ENCODE measurements around the gene TRIM45.

- TF ChIP-seq SUZ12 (IDR thresholded peaks at IDR 0.05; ENCODE audit: extremely low read depth, insufficient read depth, insufficient read length) (no peak), ZNF274 (IDR thresholded peaks at IDR 0.05; ENCODE audit: low read depth, low read length) (no peak)
Observed at GRCh38 chr1:117135329-117135728, 13.8 kb upstream of the TRIM45 start.
